Mesenchymal stem cell (in vitro differentiated cells and primary cell): ENCODE results near the gene NUP188.
A peak's percentile ranks its signal among the peaks of the same experiment; 100 is the strongest.

Source experiments
- DNase-seq: peaks from one replicate; pipeline ENCODE4 v3.0.0-alpha.2; 2013
- H2AFZ ChIP-seq: one replicate; pipeline ENCODE4 v1.6.1; 2013; ENCODE audit warnings: low read depth, mild to moderate bottlenecking, control low read depth, inconsistent platforms, low read length, moderate library complexity
- H2AK5ac ChIP-seq: 2 replicates; pipeline ENCODE4 v1.6.1; 2013; ENCODE audit warnings: low read length, moderate library complexity, mild to moderate bottlenecking, inconsistent platforms; ENCODE audit not compliant: severe bottlenecking
- H2BK120ac ChIP-seq: one replicate; pipeline ENCODE4 v1.6.1; 2013; ENCODE audit warnings: low read depth, mild to moderate bottlenecking, inconsistent platforms, low read length, moderate library complexity
- H2BK12ac ChIP-seq, 2 experiments: one replicate each; pipeline ENCODE4 v1.6.1; 2013; ENCODE audit warnings: inconsistent platforms in 2 of 2, low read length in 2 of 2, mild to moderate bottlenecking in 2 of 2, moderate library complexity in 2 of 2, control low read depth in 1 of 2
- H2BK15ac ChIP-seq: one replicate; pipeline ENCODE4 v1.6.1; 2013; ENCODE audit warnings: mild to moderate bottlenecking, low read depth, inconsistent platforms; ENCODE audit not compliant: poor library complexity, severe bottlenecking
- H2BK5ac ChIP-seq: 2 replicates; pipeline ENCODE4 v1.6.1; 2013; ENCODE audit warnings: low read depth, mild to moderate bottlenecking, low read length, control low read depth, inconsistent platforms; ENCODE audit not compliant: poor library complexity, severe bottlenecking
- H3K14ac ChIP-seq, 2 experiments: one replicate each; pipeline ENCODE4 v1.6.1; 2013; ENCODE audit warnings: inconsistent platforms in 2 of 2, low read length in 2 of 2, control low read depth in 1 of 2, mild to moderate bottlenecking in 1 of 2, moderate library complexity in 1 of 2
- H3K18ac ChIP-seq, 2 experiments: one replicate each; pipeline ENCODE4 v1.6.1; 2013; ENCODE audit warnings: inconsistent platforms in 2 of 2, low read length in 2 of 2, control low read depth in 1 of 2, low read depth in 1 of 2, mild to moderate bottlenecking in 1 of 2
- H3K23ac ChIP-seq, 2 experiments: one replicate each; pipeline ENCODE4 v1.6.1; 2013; ENCODE audit warnings: inconsistent platforms in 2 of 2, low read length in 2 of 2, mild to moderate bottlenecking in 2 of 2, moderate library complexity in 2 of 2, control low read depth in 1 of 2
- H3K27ac ChIP-seq: 2 replicates; pipeline ENCODE4 v1.5.1; 2013; ENCODE audit warnings: mild to moderate bottlenecking, moderate library complexity, low read length, control low read depth, inconsistent platforms; ENCODE audit not compliant: poor library complexity, severe bottlenecking
- H3K27me3 ChIP-seq, 2 experiments: 2 replicates each; pipeline versions ENCODE4 v1.6.1 to v1.7.0; 2013; ENCODE audit warnings: low read length in 2 of 2, mild to moderate bottlenecking in 2 of 2, moderate library complexity in 2 of 2, control low read depth in 1 of 2, inconsistent platforms in 1 of 2; ENCODE audit not compliant: control insufficient read depth in 1 of 2, insufficient read depth in 1 of 2
- H3K36me3 ChIP-seq, 2 experiments: 2 replicates each; pipeline versions ENCODE4 v1.6.1 to v1.7.0; 2013; ENCODE audit warnings: low read length in 2 of 2, control low read depth in 1 of 2, inconsistent platforms in 1 of 2, low read depth in 1 of 2, mild to moderate bottlenecking in 1 of 2; ENCODE audit not compliant: insufficient read depth in 2 of 2, control insufficient read depth in 1 of 2
- H3K4ac ChIP-seq, 2 experiments: one replicate each; pipeline ENCODE4 v1.6.1; 2013; ENCODE audit warnings: inconsistent platforms in 2 of 2, low read length in 2 of 2, mild to moderate bottlenecking in 2 of 2, moderate library complexity in 2 of 2, control low read depth in 1 of 2, low read depth in 1 of 2
- H3K4me1 ChIP-seq: 2 replicates; pipeline ENCODE4 v1.6.1; 2013; ENCODE audit warnings: low read depth, low read length, control low read depth; ENCODE audit not compliant: control insufficient read depth, insufficient read depth
- H3K4me2 ChIP-seq: 2 replicates; pipeline ENCODE4 v1.6.1; 2013; ENCODE audit warnings: low read length, mild to moderate bottlenecking, inconsistent platforms; ENCODE audit not compliant: poor library complexity, severe bottlenecking
- H3K4me3 ChIP-seq, 2 experiments: 2 replicates each; pipeline versions ENCODE4 v1.5.1 to v1.7.0; 2013; ENCODE audit warnings: low read length in 2 of 2, mild to moderate bottlenecking in 2 of 2, control low read depth in 1 of 2, low read depth in 1 of 2; ENCODE audit not compliant: insufficient read depth in 1 of 2
- H3K79me1 ChIP-seq: replicated peaks from 2 replicates; pipeline ENCODE4 v1.6.1; 2013; ENCODE audit warnings: mild to moderate bottlenecking, control low read depth, low read length, inconsistent platforms; ENCODE audit not compliant: poor library complexity, severe bottlenecking
- H3K9ac ChIP-seq: 2 replicates; pipeline ENCODE4 v1.7.0; 2013; ENCODE audit warnings: mild to moderate bottlenecking, low read length, moderate library complexity
- H3K9me3 ChIP-seq: 2 replicates; pipeline ENCODE4 v1.7.0; 2013; ENCODE audit warnings: mild to moderate bottlenecking, low read length; ENCODE audit not compliant: control insufficient read depth
- H4K8ac ChIP-seq: one replicate; pipeline ENCODE4 v1.6.1; 2013; ENCODE audit warnings: inconsistent platforms, mild to moderate bottlenecking, low read length, moderate library complexity
- H4K91ac ChIP-seq: one replicate; pipeline ENCODE4 v1.6.1; 2013; ENCODE audit warnings: mild to moderate bottlenecking, low read length, inconsistent platforms
- WGBS: methylation state at CpG from one replicate; pipeline ENCODE4 v1.1.7; 2013; ENCODE audit warnings: mixed read lengths; 5-methylcytosine and 5-hydroxymethylcytosine counted together

NUP188 gene

DNA sequence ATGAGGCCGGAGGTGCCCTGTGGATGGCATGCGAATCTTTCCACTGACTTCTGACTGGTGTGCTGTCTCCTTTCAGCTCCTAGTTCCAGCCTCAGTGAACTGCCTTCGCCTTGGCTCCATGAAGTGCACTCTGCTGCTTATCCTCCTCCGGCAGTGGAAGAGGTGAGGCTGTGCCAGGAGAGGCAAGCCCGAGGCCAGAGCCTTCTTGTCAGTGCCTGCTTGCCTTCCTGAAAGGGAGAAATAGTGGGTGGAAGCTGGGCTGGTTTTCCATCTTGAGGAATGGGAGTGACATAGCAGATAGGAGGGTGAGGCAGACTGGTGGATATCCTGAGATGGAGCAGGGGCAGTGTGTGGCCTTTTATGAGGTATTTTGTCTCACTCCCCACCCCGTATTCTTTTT lies 51.0 kb downstream of the NUP188 start:
- Histone ChIP-seq H3K79me1 (peaks cover 4% of the 10 kb centered on the region), H3K4ac (no peak overlapping the region), H3K23ac (no peak overlapping the region), H4K8ac (no peak overlapping the region), H2AFZ (no peak overlapping the region), H2BK15ac (no peak overlapping the region), H3K18ac (no peak overlapping the region), H3K27ac (no peak overlapping the region), H4K91ac (no peak overlapping the region), H3K14ac (no peak overlapping the region), H2BK5ac (no peak overlapping the region), H3K4me1 (no peaks in the 10 kb centered on the region), H3K9ac (no peak overlapping the region), H3K27me3 (no peaks in the 10 kb centered on the region), H2BK12ac (no peak overlapping the region), H3K36me3 (peaks cover 80 to 93% of the 10 kb centered on the region in 2 experiments), H3K4me3 (no peak overlapping the region), H2BK120ac (no peak overlapping the region), H3K9me3 (no peaks in the 10 kb centered on the region), H2AK5ac (no peak overlapping the region), H3K4me2 (no peak overlapping the region)
- DNase-seq, result no peak
- 97% methylated on average over 5 of the region's 6 CpGs for WGBS

GRCh38 chr9:128999581-129000206 lies 52.2 kb downstream of the NUP188 start:
- WGBS, result 97% methylated on average over 13 of the region's 13 CpGs

GRCh38 chr9:129001504-129002325 lies 54.2 kb downstream of the NUP188 start:
- Histone ChIP-seq H2AFZ (no peak overlapping the region), H3K9ac (no peak overlapping the region), H3K9me3 (no peaks in the 10 kb centered on the region), H2BK15ac (peak overlapping the region; percentile 28), H3K4me2 (no peak overlapping the region), H2BK120ac (no peak overlapping the region), H3K14ac (no peak overlapping the region), H3K4me3 (no peak overlapping the region), H4K8ac (no peak overlapping the region), H3K27ac (no peak overlapping the region), H3K4ac (no peak overlapping the region), H3K4me1 (peaks cover 2% of the 10 kb centered on the region), H4K91ac (no peak overlapping the region), H3K79me1 (peaks cover 3% of the 10 kb centered on the region), H3K27me3 (no peaks in the 10 kb centered on the region), H3K18ac (no peak overlapping the region), H2BK12ac (no peak overlapping the region), H3K36me3 (peaks cover 82 to 83% of the 10 kb centered on the region in 2 experiments), H3K23ac (no peak overlapping the region), H2BK5ac (no peak overlapping the region), H2AK5ac (no peak overlapping the region)
- WGBS, result 98% methylated on average over 10 of the region's 10 CpGs
- DNase-seq, result no peak

More at GRCh38 chr9:128999581-129000206, 52.2 kb downstream of the NUP188 start:
- Histone ChIP-seq H2BK120ac (no peak overlapping the region), H3K23ac (no peak overlapping the region), H2AK5ac (no peak overlapping the region), H2BK5ac (no peak overlapping the region), H3K4me2 (no peak overlapping the region), H3K79me1 (peaks cover 3% of the 10 kb centered on the region), H3K27ac (no peak overlapping the region), H3K4ac (no peak overlapping the region), H3K9ac (no peak overlapping the region), H3K4me3 (no peak overlapping the region), H2BK12ac (no peak overlapping the region), H3K36me3 (peaks cover 78 to 83% of the 10 kb centered on the region in 2 experiments), H3K14ac (no peak overlapping the region), H3K18ac (no peak overlapping the region), H3K4me1 (no peaks in the 10 kb centered on the region), H2AFZ (no peak overlapping the region), H3K27me3 (no peaks in the 10 kb centered on the region), H2BK15ac (no peak overlapping the region), H3K9me3 (no peaks in the 10 kb centered on the region), H4K91ac (no peak overlapping the region), H4K8ac (no peak overlapping the region)
- no peak for DNase-seq

- H4K91ac ChIP-seq, result peak overlapping the region; percentile 63
- no peaks in the 10 kb centered on the region for H3K27me3 ChIP-seq
- no peak overlapping the region for H3K27ac ChIP-seq
- H3K9me3 ChIP-seq, result no peaks in the 10 kb centered on the region
- peaks cover 3% of the 10 kb centered on the region for H3K4me1 ChIP-seq
- DNase-seq, result no peak
- no peak overlapping the region for H3K9ac ChIP-seq
- no peak overlapping the region for H2AK5ac ChIP-seq
- no peak overlapping the region for H4K8ac ChIP-seq
- no peak overlapping the region for H3K14ac ChIP-seq
- H2BK5ac ChIP-seq, result no peak overlapping the region
- no peak overlapping the region for H2AFZ ChIP-seq
- H3K79me1 ChIP-seq, result peaks cover 3% of the 10 kb centered on the region
- H3K4ac ChIP-seq, result no peak overlapping the region
- H2BK12ac ChIP-seq, result no peak overlapping the region
- no peak overlapping the region for H2BK120ac ChIP-seq
- H3K4me2 ChIP-seq, result no peak overlapping the region
- H2BK15ac ChIP-seq, result no peak overlapping the region
- no peak overlapping the region for H3K18ac ChIP-seq
- H3K23ac ChIP-seq, result no peak overlapping the region
- no peak overlapping the region for H3K4me3 ChIP-seq
- H3K36me3 ChIP-seq, result peaks cover 76 to 87% of the 10 kb centered on the region in 2 experiments
- WGBS, result 92% methylated on average over 9 of the region's 9 CpGs
These were observed 55.5 kb downstream of the NUP188 start for GRCh38 chr9:129002992-129003391.
